ENCODE measurements around the gene KLHL17.

DNA sequence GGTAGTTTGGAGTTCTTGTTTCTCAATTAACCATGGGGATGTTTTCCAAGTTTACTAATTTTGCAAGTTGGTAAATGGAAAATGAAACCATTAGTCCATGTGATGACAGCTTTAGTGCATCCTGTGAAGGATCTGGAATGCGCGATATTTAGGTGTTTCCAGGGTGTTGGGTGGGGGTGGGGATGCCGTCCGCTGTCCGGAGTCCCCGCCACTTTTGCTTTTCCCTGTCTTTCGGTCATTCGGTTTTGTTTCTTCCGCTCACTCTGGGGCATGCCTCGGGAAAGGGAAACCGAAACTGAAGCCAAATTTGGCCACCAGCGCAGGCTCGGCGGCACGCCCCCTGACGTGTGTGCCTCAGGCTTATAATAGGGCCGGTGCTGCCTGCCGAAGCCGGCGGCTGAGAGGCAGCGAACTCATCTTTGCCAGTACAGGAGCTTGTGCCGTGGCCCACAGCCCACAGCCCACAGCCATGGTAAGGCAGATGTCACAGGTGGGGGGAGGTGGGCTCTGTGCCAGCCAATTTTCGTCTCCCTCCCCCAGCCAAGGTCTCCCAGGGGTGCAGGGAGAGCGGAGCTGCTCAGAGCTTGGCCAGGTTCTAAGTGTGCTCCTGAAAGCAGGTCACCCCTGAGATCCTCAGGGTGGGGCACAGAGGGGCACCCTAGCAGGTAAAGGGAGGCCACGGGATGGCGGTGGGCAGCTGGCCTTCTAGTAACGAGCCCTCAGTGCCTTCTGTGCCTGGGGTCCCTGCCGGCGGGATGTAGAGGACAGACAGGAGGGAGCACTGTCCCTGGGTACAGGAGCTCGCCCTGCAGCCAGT, 52.9 kb downstream of the KLHL17 start, which contains the start of gene ISG15:
- TF ChIP-seq, protein P1, sequence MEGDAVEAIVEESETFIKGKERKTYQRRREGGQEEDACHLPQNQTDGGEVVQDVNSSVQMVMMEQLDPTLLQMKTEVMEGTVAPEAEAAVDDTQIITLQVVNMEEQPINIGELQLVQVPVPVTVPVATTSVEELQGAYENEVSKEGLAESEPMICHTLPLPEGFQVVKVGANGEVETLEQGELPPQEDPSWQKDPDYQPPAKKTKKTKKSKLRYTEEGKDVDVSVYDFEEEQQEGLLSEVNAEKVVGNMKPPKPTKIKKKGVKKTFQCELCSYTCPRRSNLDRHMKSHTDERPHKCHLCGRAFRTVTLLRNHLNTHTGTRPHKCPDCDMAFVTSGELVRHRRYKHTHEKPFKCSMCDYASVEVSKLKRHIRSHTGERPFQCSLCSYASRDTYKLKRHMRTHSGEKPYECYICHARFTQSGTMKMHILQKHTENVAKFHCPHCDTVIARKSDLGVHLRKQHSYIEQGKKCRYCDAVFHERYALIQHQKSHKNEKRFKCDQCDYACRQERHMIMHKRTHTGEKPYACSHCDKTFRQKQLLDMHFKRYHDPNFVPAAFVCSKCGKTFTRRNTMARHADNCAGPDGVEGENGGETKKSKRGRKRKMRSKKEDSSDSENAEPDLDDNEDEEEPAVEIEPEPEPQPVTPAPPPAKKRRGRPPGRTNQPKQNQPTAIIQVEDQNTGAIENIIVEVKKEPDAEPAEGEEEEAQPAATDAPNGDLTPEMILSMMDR (IDR thresholded peaks at IDR 0.05): no peak
- TF ChIP-seq, protein P2, sequence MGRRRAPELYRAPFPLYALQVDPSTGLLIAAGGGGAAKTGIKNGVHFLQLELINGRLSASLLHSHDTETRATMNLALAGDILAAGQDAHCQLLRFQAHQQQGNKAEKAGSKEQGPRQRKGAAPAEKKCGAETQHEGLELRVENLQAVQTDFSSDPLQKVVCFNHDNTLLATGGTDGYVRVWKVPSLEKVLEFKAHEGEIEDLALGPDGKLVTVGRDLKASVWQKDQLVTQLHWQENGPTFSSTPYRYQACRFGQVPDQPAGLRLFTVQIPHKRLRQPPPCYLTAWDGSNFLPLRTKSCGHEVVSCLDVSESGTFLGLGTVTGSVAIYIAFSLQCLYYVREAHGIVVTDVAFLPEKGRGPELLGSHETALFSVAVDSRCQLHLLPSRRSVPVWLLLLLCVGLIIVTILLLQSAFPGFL (CRISPR knock-in tag; IDR thresholded peaks at IDR 0.05; ENCODE audit: borderline replicate concordance): no peak
- TF ChIP-seq ELF4 (CRISPR knock-in tag; IDR thresholded peaks at IDR 0.05; ENCODE audit: low read depth) (no peak), CREB1 (CRISPR knock-in tag; IDR thresholded peaks at IDR 0.05) (no peak), JUN (CRISPR knock-in tag; IDR thresholded peaks at IDR 0.05) (no peak), ZNF263 (CRISPR knock-in tag; IDR thresholded peaks at IDR 0.05; ENCODE audit: low read depth) (no peak), SP1 (CRISPR knock-in tag; conservative IDR thresholded peaks at IDR 0.05) (0 out of 2 replicates have a peak, but pooled peaks have one; percentile 35), PRRX2 (CRISPR knock-in tag; IDR thresholded peaks at IDR 0.05) (no peak)
- TF ChIP-seq, protein P3, sequence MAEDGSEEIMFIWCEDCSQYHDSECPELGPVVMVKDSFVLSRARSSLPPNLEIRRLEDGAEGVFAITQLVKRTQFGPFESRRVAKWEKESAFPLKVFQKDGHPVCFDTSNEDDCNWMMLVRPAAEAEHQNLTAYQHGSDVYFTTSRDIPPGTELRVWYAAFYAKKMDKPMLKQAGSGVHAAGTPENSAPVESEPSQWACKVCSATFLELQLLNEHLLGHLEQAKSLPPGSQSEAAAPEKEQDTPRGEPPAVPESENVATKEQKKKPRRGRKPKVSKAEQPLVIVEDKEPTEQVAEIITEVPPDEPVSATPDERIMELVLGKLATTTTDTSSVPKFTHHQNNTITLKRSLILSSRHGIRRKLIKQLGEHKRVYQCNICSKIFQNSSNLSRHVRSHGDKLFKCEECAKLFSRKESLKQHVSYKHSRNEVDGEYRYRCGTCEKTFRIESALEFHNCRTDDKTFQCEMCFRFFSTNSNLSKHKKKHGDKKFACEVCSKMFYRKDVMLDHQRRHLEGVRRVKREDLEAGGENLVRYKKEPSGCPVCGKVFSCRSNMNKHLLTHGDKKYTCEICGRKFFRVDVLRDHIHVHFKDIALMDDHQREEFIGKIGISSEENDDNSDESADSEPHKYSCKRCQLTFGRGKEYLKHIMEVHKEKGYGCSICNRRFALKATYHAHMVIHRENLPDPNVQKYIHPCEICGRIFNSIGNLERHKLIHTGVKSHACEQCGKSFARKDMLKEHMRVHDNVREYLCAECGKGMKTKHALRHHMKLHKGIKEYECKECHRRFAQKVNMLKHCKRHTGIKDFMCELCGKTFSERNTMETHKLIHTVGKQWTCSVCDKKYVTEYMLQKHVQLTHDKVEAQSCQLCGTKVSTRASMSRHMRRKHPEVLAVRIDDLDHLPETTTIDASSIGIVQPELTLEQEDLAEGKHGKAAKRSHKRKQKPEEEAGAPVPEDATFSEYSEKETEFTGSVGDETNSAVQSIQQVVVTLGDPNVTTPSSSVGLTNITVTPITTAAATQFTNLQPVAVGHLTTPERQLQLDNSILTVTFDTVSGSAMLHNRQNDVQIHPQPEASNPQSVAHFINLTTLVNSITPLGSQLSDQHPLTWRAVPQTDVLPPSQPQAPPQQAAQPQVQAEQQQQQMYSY (CRISPR knock-in tag; IDR thresholded peaks at IDR 0.05): no peak
- TF ChIP-seq, protein P4, sequence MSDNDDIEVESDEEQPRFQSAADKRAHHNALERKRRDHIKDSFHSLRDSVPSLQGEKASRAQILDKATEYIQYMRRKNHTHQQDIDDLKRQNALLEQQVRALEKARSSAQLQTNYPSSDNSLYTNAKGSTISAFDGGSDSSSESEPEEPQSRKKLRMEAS (CRISPR knock-in tag; IDR thresholded peaks at IDR 0.05): peak; percentile 40
- TF ChIP-seq, protein P5, sequence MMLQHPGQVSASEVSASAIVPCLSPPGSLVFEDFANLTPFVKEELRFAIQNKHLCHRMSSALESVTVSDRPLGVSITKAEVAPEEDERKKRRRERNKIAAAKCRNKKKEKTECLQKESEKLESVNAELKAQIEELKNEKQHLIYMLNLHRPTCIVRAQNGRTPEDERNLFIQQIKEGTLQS (CRISPR knock-in tag; conservative IDR thresholded peaks at IDR 0.05): no peak
